ENCODE measurements around the gene MRPL39.
A peak's percentile ranks its signal among the peaks of the same experiment; 100 is the strongest.

MRPL39 gene

DNA sequence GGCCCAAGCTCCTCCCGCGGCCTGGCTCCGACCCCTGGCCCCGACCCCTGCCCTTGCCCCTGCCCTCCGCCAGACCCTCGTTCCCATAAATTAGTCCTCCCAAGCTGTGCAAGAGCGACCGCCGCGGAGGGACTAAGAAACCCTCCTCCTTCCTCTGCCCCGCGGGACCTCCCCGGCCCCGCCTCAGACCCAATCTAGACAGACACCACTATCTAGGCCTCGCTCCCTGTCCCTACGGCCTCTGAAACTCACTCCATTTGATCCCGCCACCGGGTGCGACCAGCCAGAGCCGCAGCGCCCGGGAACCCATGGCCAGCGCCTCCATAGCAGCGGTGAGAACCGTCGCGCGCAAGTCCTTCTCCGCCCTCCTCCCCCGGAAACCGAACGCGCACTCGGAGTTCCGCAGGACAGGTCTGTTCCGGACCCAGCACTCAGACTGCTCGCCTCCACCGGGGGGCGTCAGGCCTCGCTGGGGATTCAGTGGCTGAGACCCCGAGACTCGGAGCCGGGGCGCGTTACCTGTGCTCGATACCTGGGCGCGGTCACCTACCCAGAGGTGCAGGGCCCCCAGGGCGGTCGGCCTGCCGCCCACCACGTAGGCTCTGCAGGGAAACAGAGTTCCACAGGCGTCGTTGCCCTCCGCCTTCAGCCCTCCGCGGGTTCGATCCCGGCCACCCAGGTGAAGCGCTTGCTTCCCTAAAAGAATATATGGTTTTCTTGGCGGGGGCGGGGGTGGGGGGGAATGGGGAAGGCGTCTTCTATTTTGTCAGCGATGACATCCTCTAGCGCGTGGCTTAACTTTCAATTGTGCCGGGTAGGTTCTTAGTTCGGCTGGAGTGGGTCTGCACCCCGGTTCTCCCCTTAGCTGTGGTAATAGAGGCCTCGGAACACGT lies at the start of gene MRPL39:
Gene MRPL39, minus strand, starts transcription at position 331 of the 893 bp plus-strand sequence. Its CDS starts 6 bp downstream, at position 325.
- TF ChIP-seq ZNF274 (IDR thresholded peaks at IDR 0.05; ENCODE audit: low read depth, low read length) (no peak), SUZ12 (IDR thresholded peaks at IDR 0.05; ENCODE audit: extremely low read depth, insufficient read depth, insufficient read length) (no peak), YY1 (IDR thresholded peaks at IDR 0.05; ENCODE audit: insufficient read depth, insufficient read length) (peak; percentile 79)
- H3K9me3 ChIP-seq (ENCODE audit: insufficient read depth, low read length): no peaks in the 10 kb centered on the region
- H3K36me3 ChIP-seq (ENCODE audit: insufficient read depth, insufficient read length, low read length): peaks cover 39% of the 10 kb centered on the region
- H3K27me3 ChIP-seq (ENCODE audit: insufficient read depth, insufficient read length): no peaks in the 10 kb centered on the region
- peak within 1 kb of the TSS; percentile 93 for H3K4me3 ChIP-seq (ENCODE audit: insufficient read length, low read depth)
- DNase-seq (ENCODE audit: low read depth, low spot score): peak; percentile 95
- no peaks in the 10 kb centered on the region for H3K4me1 ChIP-seq (ENCODE audit: insufficient read depth, insufficient read length)
- peak within 1 kb of the TSS; percentile 95 for H3K9ac ChIP-seq (ENCODE audit: insufficient read length, low read depth)

GRCh38 chr21:25656412-25656811 lies 49.1 kb upstream of the MRPL39 start:
- Histone ChIP-seq H3K9ac (ENCODE audit: insufficient read length, low read depth) (no peak overlapping the region), H3K4me1 (ENCODE audit: insufficient read depth, insufficient read length) (no peaks in the 10 kb centered on the region), H3K27me3 (ENCODE audit: insufficient read depth, insufficient read length) (no peaks in the 10 kb centered on the region), H3K9me3 (ENCODE audit: insufficient read depth, low read length) (peaks cover 14% of the 10 kb centered on the region), H3K36me3 (ENCODE audit: insufficient read depth, insufficient read length, low read length) (no peaks in the 10 kb centered on the region), H3K4me3 (ENCODE audit: insufficient read length, low read depth) (no peak overlapping the region)
- TF ChIP-seq SUZ12 (IDR thresholded peaks at IDR 0.05; ENCODE audit: extremely low read depth, insufficient read depth, insufficient read length): no peak
- no peak for TF ChIP-seq ZNF274 (IDR thresholded peaks at IDR 0.05; ENCODE audit: low read depth, low read length)
- no peak for TF ChIP-seq YY1 (IDR thresholded peaks at IDR 0.05; ENCODE audit: insufficient read depth, insufficient read length)
- no peak for DNase-seq (ENCODE audit: low read depth, low spot score)

- Histone ChIP-seq H3K4me1 (ENCODE audit: insufficient read depth, insufficient read length) (no peaks in the 10 kb centered on the region), H3K36me3 (ENCODE audit: insufficient read depth, insufficient read length, low read length) (no peaks in the 10 kb centered on the region), H3K27me3 (ENCODE audit: insufficient read depth, insufficient read length) (no peaks in the 10 kb centered on the region), H3K9me3 (ENCODE audit: insufficient read depth, low read length) (no peaks in the 10 kb centered on the region), H3K4me3 (ENCODE audit: insufficient read length, low read depth) (no peak overlapping the region), H3K9ac (ENCODE audit: insufficient read length, low read depth) (no peak overlapping the region)
- no peak for DNase-seq (ENCODE audit: low read depth, low spot score)
- no peak for TF ChIP-seq YY1 (IDR thresholded peaks at IDR 0.05; ENCODE audit: insufficient read depth, insufficient read length)
- TF ChIP-seq SUZ12 (IDR thresholded peaks at IDR 0.05; ENCODE audit: extremely low read depth, insufficient read depth, insufficient read length): no peak
- no peak for TF ChIP-seq ZNF274 (IDR thresholded peaks at IDR 0.05; ENCODE audit: low read depth, low read length)
These were observed 41.9 kb upstream of the MRPL39 start for GRCh38 chr21:25649146-25649545.

GRCh38 chr21:25647647-25648046 lies 40.4 kb upstream of the MRPL39 start:
- DNase-seq (ENCODE audit: low read depth, low spot score): no peak
- Histone ChIP-seq H3K9ac (ENCODE audit: insufficient read length, low read depth) (no peak overlapping the region), H3K9me3 (ENCODE audit: insufficient read depth, low read length) (no peaks in the 10 kb centered on the region), H3K27me3 (ENCODE audit: insufficient read depth, insufficient read length) (no peaks in the 10 kb centered on the region), H3K4me3 (ENCODE audit: insufficient read length, low read depth) (no peak overlapping the region), H3K4me1 (ENCODE audit: insufficient read depth, insufficient read length) (no peaks in the 10 kb centered on the region), H3K36me3 (ENCODE audit: insufficient read depth, insufficient read length, low read length) (no peaks in the 10 kb centered on the region)
- TF ChIP-seq SUZ12 (IDR thresholded peaks at IDR 0.05; ENCODE audit: extremely low read depth, insufficient read depth, insufficient read length): no peak
- TF ChIP-seq ZNF274 (IDR thresholded peaks at IDR 0.05; ENCODE audit: low read depth, low read length): no peak
- no peak for TF ChIP-seq YY1 (IDR thresholded peaks at IDR 0.05; ENCODE audit: insufficient read depth, insufficient read length)

DNA sequence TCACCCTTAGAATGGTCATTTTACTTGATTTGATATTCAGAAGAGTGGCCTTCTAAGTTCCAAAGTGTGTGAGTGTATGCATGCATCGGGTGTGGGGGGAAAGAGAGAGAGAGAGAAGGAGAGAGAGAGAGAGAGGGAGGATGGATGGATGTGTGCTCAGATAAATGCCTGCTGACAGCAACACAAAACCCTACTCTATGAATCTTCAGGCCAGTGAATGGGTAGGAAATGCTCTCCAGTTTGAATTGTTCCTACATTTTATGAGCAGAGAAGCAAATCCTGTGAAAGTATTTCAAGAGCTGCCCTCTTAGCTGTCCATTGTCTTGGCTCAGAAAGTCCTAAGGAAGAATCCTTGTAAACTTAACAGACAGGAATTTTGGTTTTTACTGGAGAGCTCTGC lies 39.2 kb upstream of the MRPL39 start:
- no peak for TF ChIP-seq SUZ12 (IDR thresholded peaks at IDR 0.05; ENCODE audit: extremely low read depth, insufficient read depth, insufficient read length)
- no peak for TF ChIP-seq YY1 (IDR thresholded peaks at IDR 0.05; ENCODE audit: insufficient read depth, insufficient read length)

GRCh38 chr21:25643486-25643885 lies 36.2 kb upstream of the MRPL39 start:
- Histone ChIP-seq H3K9me3 (ENCODE audit: insufficient read depth, low read length) (no peaks in the 10 kb centered on the region), H3K9ac (ENCODE audit: insufficient read length, low read depth) (no peak overlapping the region), H3K36me3 (ENCODE audit: insufficient read depth, insufficient read length, low read length) (no peaks in the 10 kb centered on the region), H3K4me1 (ENCODE audit: insufficient read depth, insufficient read length) (no peaks in the 10 kb centered on the region), H3K27me3 (ENCODE audit: insufficient read depth, insufficient read length) (peaks cover 28% of the 10 kb centered on the region), H3K4me3 (ENCODE audit: insufficient read length, low read depth) (no peak overlapping the region)
- TF ChIP-seq ZNF274 (IDR thresholded peaks at IDR 0.05; ENCODE audit: low read depth, low read length) (no peak), SUZ12 (IDR thresholded peaks at IDR 0.05; ENCODE audit: extremely low read depth, insufficient read depth, insufficient read length) (no peak), YY1 (IDR thresholded peaks at IDR 0.05; ENCODE audit: insufficient read depth, insufficient read length) (no peak)
- no peak for DNase-seq (ENCODE audit: low read depth, low spot score)

More for the DNA sequence above, 39.2 kb upstream of the MRPL39 start:
- H3K9me3 ChIP-seq (ENCODE audit: insufficient read depth, low read length): no peaks in the 10 kb centered on the region
- H3K27me3 ChIP-seq (ENCODE audit: insufficient read depth, insufficient read length): peaks cover 6% of the 10 kb centered on the region
- H3K36me3 ChIP-seq (ENCODE audit: insufficient read depth, insufficient read length, low read length): no peaks in the 10 kb centered on the region
- DNase-seq (ENCODE audit: low read depth, low spot score): no peak
- H3K4me1 ChIP-seq (ENCODE audit: insufficient read depth, insufficient read length): no peaks in the 10 kb centered on the region
- H3K9ac ChIP-seq (ENCODE audit: insufficient read length, low read depth): no peak overlapping the region
- no peak overlapping the region for H3K4me3 ChIP-seq (ENCODE audit: insufficient read length, low read depth)

GRCh38 chr21:25640943-25641292 lies 33.6 kb upstream of the MRPL39 start:
- Histone ChIP-seq H3K9me3 (ENCODE audit: insufficient read depth, low read length) (no peaks in the 10 kb centered on the region), H3K36me3 (ENCODE audit: insufficient read depth, insufficient read length, low read length) (no peaks in the 10 kb centered on the region), H3K4me3 (ENCODE audit: insufficient read length, low read depth) (no peak overlapping the region), H3K4me1 (ENCODE audit: insufficient read depth, insufficient read length) (no peaks in the 10 kb centered on the region), H3K27me3 (ENCODE audit: insufficient read depth, insufficient read length) (peaks cover 38% of the 10 kb centered on the region), H3K9ac (ENCODE audit: insufficient read length, low read depth) (no peak overlapping the region)
- TF ChIP-seq YY1 (IDR thresholded peaks at IDR 0.05; ENCODE audit: insufficient read depth, insufficient read length) (no peak), SUZ12 (IDR thresholded peaks at IDR 0.05; ENCODE audit: extremely low read depth, insufficient read depth, insufficient read length) (no peak), ZNF274 (IDR thresholded peaks at IDR 0.05; ENCODE audit: low read depth, low read length) (no peak)
- no peak for DNase-seq (ENCODE audit: low read depth, low spot score)
